ENCODE measurements around the gene CEBPA. TPM values are rescaled to one million over a fixed set of nuclear protein-coding genes. Genes with fewer than 3 reads are reported as not detected.

Gene CEBPA
- total and polyA plus RNA-seq, 3 donors from 2014 or later: 3.5 to 5.0 (median 4.7) TPM

DNA sequence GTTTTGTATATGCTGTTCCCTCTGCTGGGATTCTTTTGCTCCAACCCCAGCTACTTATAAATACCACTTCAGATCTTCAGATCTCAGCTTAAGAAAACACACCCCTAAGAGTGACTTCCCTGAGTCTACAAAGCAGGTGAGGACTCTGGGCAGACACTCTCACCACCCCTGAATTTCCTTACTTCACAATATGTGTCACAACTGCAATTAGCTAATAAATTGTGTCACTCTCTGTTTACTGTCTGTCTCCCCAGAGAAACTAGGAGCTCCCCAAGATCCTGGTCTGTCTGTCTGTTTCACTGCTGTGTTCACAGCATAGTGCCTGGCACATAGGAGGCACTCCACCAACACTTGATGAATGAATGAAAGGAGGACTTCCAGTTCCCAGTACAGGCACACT, 14.4 kb downstream of the CEBPA start:
- no peak overlapping the region for H3K27ac ChIP-seq

DNA sequence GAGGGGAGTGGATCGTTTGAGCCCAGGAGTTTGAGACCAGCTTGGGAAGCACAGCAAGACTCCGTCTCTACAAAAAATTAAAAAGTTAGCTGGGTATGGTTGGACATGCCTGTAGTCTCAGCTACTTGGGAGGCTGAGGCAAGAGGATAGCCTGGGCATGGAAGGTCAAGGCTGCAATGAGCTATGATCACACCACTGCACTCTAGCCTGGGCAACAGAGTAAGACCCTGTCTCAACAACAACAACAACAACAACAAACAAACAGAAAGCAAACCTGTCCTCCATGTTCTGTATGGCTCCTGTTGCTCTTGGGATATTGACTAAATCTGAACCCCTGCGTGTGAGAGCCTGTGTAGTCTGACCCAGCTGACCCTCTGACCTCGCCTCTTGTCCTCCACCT, 14.9 kb downstream of the CEBPA start:
- no peaks in the 10 kb centered on the region for H3K36me3 ChIP-seq (ENCODE audit: low read depth, missing control alignments)
- H3K27me3 ChIP-seq: no peaks in the 10 kb centered on the region
- no peak for DNase-seq
- intact Hi-C loops (cut with DNase I; ENCODE audit: low total_unique reads): no loop called here
- no peaks in the 10 kb centered on the region for H3K9me3 ChIP-seq
- WGBS, 2 donors: 79 to 81% methylated on average over 4 of the region's 4 CpGs
- no peaks in the 10 kb centered on the region for H3K4me1 ChIP-seq
- TF ChIP-seq, protein P1, sequence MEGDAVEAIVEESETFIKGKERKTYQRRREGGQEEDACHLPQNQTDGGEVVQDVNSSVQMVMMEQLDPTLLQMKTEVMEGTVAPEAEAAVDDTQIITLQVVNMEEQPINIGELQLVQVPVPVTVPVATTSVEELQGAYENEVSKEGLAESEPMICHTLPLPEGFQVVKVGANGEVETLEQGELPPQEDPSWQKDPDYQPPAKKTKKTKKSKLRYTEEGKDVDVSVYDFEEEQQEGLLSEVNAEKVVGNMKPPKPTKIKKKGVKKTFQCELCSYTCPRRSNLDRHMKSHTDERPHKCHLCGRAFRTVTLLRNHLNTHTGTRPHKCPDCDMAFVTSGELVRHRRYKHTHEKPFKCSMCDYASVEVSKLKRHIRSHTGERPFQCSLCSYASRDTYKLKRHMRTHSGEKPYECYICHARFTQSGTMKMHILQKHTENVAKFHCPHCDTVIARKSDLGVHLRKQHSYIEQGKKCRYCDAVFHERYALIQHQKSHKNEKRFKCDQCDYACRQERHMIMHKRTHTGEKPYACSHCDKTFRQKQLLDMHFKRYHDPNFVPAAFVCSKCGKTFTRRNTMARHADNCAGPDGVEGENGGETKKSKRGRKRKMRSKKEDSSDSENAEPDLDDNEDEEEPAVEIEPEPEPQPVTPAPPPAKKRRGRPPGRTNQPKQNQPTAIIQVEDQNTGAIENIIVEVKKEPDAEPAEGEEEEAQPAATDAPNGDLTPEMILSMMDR (IDR thresholded peaks at IDR 0.05): no peak
- no peak for TF ChIP-seq POLR2A (IDR thresholded peaks at IDR 0.05)
- H3K4me3 ChIP-seq: no peak overlapping the region
- H3K27ac ChIP-seq: no peak overlapping the region

More for the DNA sequence above, 14.4 kb downstream of the CEBPA start:
- intact Hi-C loops (cut with DNase I; ENCODE audit: low total_unique reads): no loop called here
- no peak for DNase-seq
- TF ChIP-seq POLR2A (IDR thresholded peaks at IDR 0.05): no peak
- TF ChIP-seq, protein P1 (IDR thresholded peaks at IDR 0.05): no peak
- Histone ChIP-seq H3K9me3 (no peaks in the 10 kb centered on the region), H3K27me3 (no peaks in the 10 kb centered on the region), H3K4me1 (no peaks in the 10 kb centered on the region), H3K4me3 (no peak overlapping the region), H3K36me3 (ENCODE audit: low read depth, missing control alignments) (no peaks in the 10 kb centered on the region)

DNA sequence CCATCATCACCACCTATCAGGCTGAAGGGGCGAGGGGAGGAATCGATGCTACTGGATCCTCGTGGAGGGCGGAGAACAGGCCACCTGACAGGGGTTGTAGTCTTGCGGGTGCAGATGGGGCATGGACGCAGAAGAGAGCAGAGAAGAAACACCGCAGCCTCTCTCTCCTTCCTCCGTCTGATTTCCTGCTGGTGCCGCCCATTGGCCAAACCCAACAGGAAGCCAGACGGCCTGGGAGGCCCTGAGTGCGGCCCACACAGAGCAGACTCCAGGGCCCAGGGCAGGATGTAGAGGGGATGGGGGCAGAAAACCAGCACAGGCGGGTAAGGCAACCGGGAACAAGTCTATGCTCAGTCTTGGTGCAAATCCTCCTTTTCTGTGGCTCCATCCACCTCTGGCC, 15.4 kb downstream of the CEBPA start:
- H3K27me3 ChIP-seq: no peaks in the 10 kb centered on the region
- 79 to 81% methylated on average over 13 of the region's 13 CpGs for WGBS, 2 donors
- intact Hi-C loops (cut with DNase I; ENCODE audit: low total_unique reads): no loop called here
- TF ChIP-seq, protein P1 (IDR thresholded peaks at IDR 0.05): no peak
- no peak for TF ChIP-seq POLR2A (IDR thresholded peaks at IDR 0.05)
- H3K4me1 ChIP-seq: no peaks in the 10 kb centered on the region
- no peaks in the 10 kb centered on the region for H3K9me3 ChIP-seq
- no peak overlapping the region for H3K27ac ChIP-seq
- no peak for DNase-seq
- H3K36me3 ChIP-seq (ENCODE audit: low read depth, missing control alignments): no peaks in the 10 kb centered on the region
- no peak overlapping the region for H3K4me3 ChIP-seq

DNA sequence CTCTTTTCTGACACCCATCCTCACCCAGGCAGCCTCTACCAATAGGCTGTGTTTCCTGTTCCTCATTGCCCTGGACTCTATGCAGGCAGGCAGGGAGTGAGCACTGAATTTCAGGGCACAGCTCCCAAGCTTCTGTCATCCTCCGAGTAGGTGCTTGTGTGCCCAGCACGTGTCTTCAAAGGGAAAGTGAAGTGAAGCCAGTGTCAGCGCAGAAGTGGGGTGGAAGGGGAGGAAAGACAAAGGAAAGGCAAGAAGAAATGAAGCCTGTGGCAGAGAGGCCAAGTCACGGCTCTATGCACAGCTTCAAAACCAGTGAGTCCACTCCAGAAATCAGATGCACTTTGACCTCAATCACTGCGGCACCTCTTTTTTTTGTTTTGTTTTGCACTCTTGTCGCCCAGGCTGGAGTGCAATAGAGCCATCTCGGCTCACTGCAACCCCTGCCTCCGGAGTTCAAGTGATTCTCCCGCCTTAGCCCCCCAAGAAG, 16.9 kb downstream of the CEBPA start:
- no peak for DNase-seq
- Histone ChIP-seq H3K27ac (no peak overlapping the region), H3K27me3 (no peaks in the 10 kb centered on the region), H3K4me1 (no peaks in the 10 kb centered on the region), H3K9me3 (no peaks in the 10 kb centered on the region), H3K36me3 (ENCODE audit: low read depth, missing control alignments) (no peaks in the 10 kb centered on the region), H3K4me3 (no peak overlapping the region)
- intact Hi-C loops (cut with DNase I; ENCODE audit: low total_unique reads): no loop called here
- 79 to 84% methylated on average over 9 of the region's 9 CpGs for WGBS, 2 donors
- TF ChIP-seq, protein P1 (IDR thresholded peaks at IDR 0.05): no peak
- no peak for TF ChIP-seq POLR2A (IDR thresholded peaks at IDR 0.05)

DNA sequence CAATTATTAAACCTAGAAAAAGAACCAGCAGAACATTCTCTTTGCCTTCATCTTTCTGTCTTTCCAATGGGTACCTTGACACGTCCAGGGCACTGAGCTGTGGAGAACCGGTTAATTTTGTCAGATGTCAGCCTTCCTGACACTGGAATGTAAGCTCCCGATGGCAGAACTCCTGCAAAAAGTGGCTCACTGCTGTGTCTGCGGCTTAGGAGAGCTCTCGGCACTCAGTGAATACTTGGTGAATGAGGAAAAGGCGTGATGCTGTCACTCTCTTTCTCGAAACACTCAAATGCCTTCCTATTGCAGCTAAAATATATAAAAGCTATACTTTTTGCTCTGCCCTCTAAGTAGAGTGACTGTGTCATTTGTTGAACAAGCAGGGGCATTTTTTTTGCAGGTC, 17.6 kb downstream of the CEBPA start:
- no peaks in the 10 kb centered on the region for H3K9me3 ChIP-seq
- TF ChIP-seq, protein P1 (IDR thresholded peaks at IDR 0.05): no peak
- no peak for TF ChIP-seq POLR2A (IDR thresholded peaks at IDR 0.05)
- H3K27ac ChIP-seq: no peak overlapping the region
- DNase-seq: no peak
- WGBS, 2 donors: 78 to 80% methylated on average over 7 of the region's 7 CpGs
- no peaks in the 10 kb centered on the region for H3K27me3 ChIP-seq
- H3K36me3 ChIP-seq (ENCODE audit: low read depth, missing control alignments): no peaks in the 10 kb centered on the region
- no peak overlapping the region for H3K4me3 ChIP-seq
- H3K4me1 ChIP-seq: no peaks in the 10 kb centered on the region
- intact Hi-C loops (cut with DNase I; ENCODE audit: low total_unique reads): no loop called here
